HPDE6-E6E7 (cell line): ENCODE results near the gene SUSD6.

Source experiments
- DNase-seq: peaks from one replicate; pipeline ENCODE4 v3.0.0; 2011; ENCODE audit warnings: missing footprints; ENCODE audit errors: extremely low spot score

SUSD6 gene

DNA sequence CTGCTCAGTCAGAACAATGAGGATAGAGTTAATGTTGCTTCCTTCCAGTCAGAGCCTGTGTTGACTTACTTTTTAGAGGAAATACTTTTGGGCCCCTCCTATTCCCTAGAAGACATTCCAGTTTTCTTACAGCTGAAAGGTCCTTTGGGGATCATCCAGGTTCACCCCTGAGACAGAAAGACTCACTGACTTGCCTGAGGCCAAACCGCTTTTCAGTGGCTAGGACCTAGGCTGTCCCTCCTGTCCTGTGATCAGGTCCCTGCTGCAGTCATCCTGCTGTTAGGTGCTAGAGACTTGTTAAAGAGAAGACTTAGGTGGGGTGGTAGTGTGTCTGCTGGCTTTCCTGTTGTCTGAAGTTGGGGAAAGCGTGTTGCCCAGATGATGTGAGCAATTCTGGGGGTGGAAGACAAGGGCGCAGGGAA is 39.6 kb downstream of the SUSD6 start:
- no peak for DNase-seq

- no peak for DNase-seq
These were observed 40.3 kb downstream of the SUSD6 start for GRCh38 chr14:69651664-69652063.

- no peak for DNase-seq
These were observed 41.7 kb downstream of the SUSD6 start for GRCh38 chr14:69652942-69653684.

- DNase-seq = peak; percentile 51
These were observed 42.7 kb downstream of the SUSD6 start for GRCh38 chr14:69654116-69654515.

GRCh38 chr14:69657950-69658355 is 46.6 kb downstream of the SUSD6 start:
- peak; percentile 68 for DNase-seq

DNA sequence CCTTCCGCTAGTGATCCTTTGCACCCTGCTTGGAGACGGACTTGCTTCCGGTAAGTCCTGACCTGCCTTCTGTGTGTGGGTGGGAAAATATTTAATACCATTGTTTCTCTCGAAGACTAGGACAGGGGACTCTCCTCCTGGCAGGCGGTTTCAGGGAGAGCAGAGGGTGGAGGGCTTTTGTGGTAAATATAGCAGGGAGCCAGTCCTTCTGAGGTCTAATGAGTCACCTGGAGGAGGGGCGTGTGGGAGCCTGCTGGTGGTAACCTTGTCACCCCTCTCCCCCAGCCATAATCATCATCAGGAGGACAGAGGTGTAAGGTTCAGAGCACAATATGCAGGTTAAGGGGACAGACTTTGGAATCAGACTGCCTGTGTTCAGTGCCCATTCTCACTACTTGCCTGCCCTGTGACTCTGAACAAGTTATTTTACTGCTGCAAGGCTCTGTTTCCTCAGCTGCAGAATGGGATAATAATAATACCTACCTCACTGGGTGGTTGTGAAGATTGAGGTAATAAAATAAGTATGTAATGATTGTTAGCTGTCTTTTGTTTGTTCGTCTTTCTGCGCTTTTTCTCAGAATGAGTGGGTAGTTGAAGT is 47.4 kb downstream of the SUSD6 start:
- peak; percentile 51 for DNase-seq

- no peak for DNase-seq
These were observed 49.2 kb downstream of the SUSD6 start for GRCh38 chr14:69660344-69661193.

DNA sequence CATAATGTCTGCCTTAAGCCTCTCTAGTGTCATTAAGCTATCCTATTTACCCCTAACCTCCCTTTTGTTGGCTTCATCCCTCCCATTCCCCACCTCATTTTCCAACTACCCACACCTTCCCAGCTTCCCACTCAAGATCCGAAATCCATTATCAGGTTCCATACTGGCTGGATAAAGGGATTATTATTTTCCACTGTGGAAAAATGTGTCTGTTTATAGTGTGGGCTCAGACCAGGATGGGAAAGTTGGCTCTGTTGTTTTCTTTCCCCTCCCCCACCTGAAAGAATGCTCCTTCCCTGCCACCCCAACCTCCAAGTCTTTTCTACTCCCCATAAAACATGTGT is 49.8 kb downstream of the SUSD6 start:
- DNase-seq = no peak

- DNase-seq = no peak
These were observed 51.4 kb downstream of the SUSD6 start for GRCh38 chr14:69662636-69663299.

GRCh38 chr14:69663300-69663643 is 51.9 kb downstream of the SUSD6 start:
- no peak for DNase-seq

DNA sequence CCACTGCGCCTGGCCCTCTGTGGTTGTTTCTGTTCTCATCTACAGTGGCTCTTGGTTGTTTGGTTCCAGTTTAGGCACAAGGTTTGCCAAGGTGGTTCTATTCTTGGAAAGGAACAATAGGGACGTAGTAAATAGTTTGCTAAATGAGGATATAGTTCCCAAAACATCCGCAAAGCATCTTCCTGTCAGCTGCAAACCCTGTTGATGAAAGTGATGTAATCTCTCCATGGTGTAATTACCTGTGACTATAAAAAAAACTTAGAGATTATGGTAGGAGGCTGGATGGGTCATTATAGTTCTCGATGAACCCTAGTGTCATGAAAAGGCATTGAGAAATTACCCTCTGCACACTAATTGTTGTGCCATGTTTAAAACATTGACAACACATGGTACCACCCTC is 52.9 kb downstream of the SUSD6 start:
- DNase-seq = no peak

- DNase-seq = no peak
These were observed 53.6 kb downstream of the SUSD6 start for GRCh38 chr14:69664865-69665526.

DNA sequence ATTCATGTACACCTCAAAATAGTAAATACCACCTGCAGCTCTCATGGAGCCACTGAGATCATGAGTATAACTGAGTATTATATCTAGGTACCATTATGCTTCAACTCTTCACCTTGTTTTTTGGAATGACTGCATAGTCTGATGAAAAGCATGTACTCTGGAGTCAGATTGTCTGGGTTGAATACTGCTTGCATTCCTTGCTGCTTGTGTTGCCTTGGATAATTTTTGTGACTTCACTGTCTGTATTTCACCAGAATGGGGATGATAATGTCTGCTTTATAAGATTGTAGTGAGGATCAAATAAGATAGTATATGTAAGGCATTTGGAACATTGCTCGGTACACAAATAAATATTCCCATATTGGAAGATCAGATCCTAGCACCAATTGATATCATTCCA is 54.2 kb downstream of the SUSD6 start:
- DNase-seq = no peak

GRCh38 chr14:69666112-69666511 is 54.7 kb downstream of the SUSD6 start:
- no peak for DNase-seq

- DNase-seq = no peak
These were observed 55.4 kb downstream of the SUSD6 start for GRCh38 chr14:69666690-69667211.

- no peak for DNase-seq
These were observed 56.5 kb downstream of the SUSD6 start for GRCh38 chr14:69667938-69668335.

DNA sequence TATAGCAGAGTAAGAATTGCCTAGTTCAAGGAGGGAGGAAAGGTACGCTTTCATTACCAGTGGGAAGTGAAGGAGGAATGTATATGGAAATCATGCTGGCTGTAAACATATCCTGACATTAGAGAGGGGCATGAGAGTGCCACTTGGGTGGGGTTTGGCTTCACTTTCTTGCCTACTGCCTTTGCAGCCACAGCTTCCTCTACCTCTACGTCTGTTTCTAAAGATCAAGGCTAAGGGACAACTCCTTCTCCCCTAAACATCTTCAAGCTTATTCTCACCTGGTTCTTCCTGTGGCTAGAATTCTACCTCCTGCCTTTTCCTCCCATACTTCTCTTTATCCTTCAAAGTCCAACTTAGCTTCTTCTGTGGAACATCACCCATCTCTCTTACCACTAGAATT is 58.0 kb downstream of the SUSD6 start:
- DNase-seq = no peak

DNA sequence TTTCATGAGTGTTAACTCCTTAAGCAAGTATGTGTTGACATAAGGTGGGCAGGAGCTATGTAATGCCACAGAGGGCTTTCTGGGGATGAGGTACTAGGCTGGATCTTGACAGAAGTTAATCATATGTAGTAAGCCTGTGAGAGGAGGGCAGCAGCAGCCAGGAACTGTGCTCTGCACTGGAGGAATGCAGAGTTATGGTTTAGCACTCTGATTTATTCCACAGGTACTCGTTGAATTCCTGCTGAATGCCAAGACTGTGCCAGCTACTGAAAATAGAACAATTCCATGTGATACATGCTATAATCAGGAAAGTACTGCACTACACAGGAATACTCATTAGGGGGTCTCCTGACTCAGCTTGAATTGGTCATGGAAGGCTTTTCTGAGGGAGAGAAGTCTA is 58.7 kb downstream of the SUSD6 start:
- no peak for DNase-seq

GRCh38 chr14:69671365-69672030 is 60.1 kb downstream of the SUSD6 start:
- no peak for DNase-seq

DNA sequence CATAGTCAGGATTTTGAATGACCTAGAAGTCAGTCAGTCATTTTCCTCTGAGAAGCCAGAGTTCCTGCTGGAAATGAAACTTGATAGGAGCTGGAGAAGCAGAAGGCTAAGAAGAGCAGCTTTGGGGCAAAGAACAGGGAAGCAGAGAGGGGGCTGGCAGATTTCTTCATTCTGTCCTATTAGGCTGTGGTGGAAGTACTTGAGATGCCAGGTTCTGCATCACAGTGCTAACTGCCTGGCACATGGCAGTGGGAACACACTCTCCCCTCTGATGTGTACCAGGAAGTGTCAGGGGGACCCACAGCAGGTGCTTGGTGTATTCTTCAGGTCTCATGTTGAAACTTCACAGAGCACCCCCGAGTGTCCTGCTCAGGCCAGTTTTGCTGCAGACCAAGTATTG is 61.0 kb downstream of the SUSD6 start:
- no peak for DNase-seq

- no peak for DNase-seq
These were observed 61.7 kb downstream of the SUSD6 start for GRCh38 chr14:69673104-69673503.
